ENCODE results near the gene PLEKHA7.

GRCh38 chr11:17021511-17021910, 7.3 kb upstream of the PLEKHA7 start:
- TF ChIP-seq, protein P1, sequence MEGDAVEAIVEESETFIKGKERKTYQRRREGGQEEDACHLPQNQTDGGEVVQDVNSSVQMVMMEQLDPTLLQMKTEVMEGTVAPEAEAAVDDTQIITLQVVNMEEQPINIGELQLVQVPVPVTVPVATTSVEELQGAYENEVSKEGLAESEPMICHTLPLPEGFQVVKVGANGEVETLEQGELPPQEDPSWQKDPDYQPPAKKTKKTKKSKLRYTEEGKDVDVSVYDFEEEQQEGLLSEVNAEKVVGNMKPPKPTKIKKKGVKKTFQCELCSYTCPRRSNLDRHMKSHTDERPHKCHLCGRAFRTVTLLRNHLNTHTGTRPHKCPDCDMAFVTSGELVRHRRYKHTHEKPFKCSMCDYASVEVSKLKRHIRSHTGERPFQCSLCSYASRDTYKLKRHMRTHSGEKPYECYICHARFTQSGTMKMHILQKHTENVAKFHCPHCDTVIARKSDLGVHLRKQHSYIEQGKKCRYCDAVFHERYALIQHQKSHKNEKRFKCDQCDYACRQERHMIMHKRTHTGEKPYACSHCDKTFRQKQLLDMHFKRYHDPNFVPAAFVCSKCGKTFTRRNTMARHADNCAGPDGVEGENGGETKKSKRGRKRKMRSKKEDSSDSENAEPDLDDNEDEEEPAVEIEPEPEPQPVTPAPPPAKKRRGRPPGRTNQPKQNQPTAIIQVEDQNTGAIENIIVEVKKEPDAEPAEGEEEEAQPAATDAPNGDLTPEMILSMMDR (IDR thresholded peaks at IDR 0.05 in 2 of 3, conservative IDR thresholded peaks at IDR 0.05 in 1 of 3; ENCODE audit: borderline replicate concordance in 1 of 3, insufficient read depth in 1 of 3, low read depth in 2 of 3, low read length in 2 of 3): no peak
- TF ChIP-seq POLR2AphosphoS5 (IDR thresholded peaks at IDR 0.05; ENCODE audit: low read depth, low read length): no peak
